Kidney (tissue), 14 donors: ENCODE results near the gene ABLIM2. TPM values are rescaled to one million over a fixed set of nuclear protein-coding genes. Genes with fewer than 3 reads are reported as not detected.

Experiments
- DNase-seq, 5 donors: peaks; one replicate each; pipeline ENCODE4 v3.0.0-alpha.2; 2013 to 2020
- FAIRE-seq: peaks from 2 replicates; lab custom pipeline; 2012; peaks lifted over from hg19 to GRCh38; lab: Jason Lieb, UNC
- H3K27ac ChIP-seq, 2 donors: one replicate each; pipeline ENCODE4 v1.7.0; 2013; ENCODE audit warnings: low read depth in 2 of 2, low read length in 2 of 2, inconsistent platforms in 1 of 2
- H3K27me3 ChIP-seq: one replicate; pipeline ENCODE4 v1.7.1; 2013; ENCODE audit warnings: low read length, inconsistent platforms; ENCODE audit not compliant: control insufficient read depth, insufficient read depth
- H3K36me3 ChIP-seq, 3 donors: one replicate each; pipeline versions ENCODE4 v1.7.0 to v1.7.1; 2013; ENCODE audit warnings: low read length in 3 of 3, control low read depth in 1 of 3, inconsistent platforms in 1 of 3; ENCODE audit not compliant: insufficient read depth in 3 of 3, control insufficient read depth in 2 of 3
- H3K4me1 ChIP-seq, 3 donors: one replicate each; pipeline versions ENCODE4 v1.7.0 to v1.7.1; 2013; ENCODE audit warnings: low read length in 3 of 3, inconsistent platforms in 1 of 3, low read depth in 1 of 3; ENCODE audit not compliant: control insufficient read depth in 2 of 3, insufficient read depth in 2 of 3
- H3K4me3 ChIP-seq, 3 donors: one replicate each; pipeline versions ENCODE4 v1.7.0 to v1.8.1; 2013; ENCODE audit warnings: low read length in 3 of 3, control low read depth in 1 of 3, inconsistent platforms in 1 of 3
- H3K9ac ChIP-seq, 3 donors: one replicate each; pipeline versions ENCODE4 v1.7.0 to v1.7.1; 2013; ENCODE audit warnings: low read length in 3 of 3, control low read depth in 1 of 3, inconsistent platforms in 1 of 3
- H3K9me3 ChIP-seq, 3 donors: one replicate each; pipeline versions ENCODE4 v1.7.0 to v1.7.1; 2013; ENCODE audit warnings: low read length in 3 of 3, control low read depth in 1 of 3, inconsistent platforms in 1 of 3; ENCODE audit not compliant: control insufficient read depth in 2 of 3, insufficient read depth in 1 of 3
- intact Hi-C: fragments of 100-400 bp; cut with DNase I; formaldehyde crosslinking; loops from one replicate; pipeline ENCODE4 v1.11.1; 2022
- polyA plus RNA-seq: library from polyadenylated mRNA; stranded (reverse); fragments of 350-450 nt; fragmentation: Illumina TruSeq; extraction: RNeasy Lipid Tissue Mini Kit (QIAGEN cat#74804); gene quantifications from one replicate; pipeline ENCODE4 v1.2.3, GENCODE V29; 2014; ENCODE audit warnings: low read depth, low replicate concordance; ENCODE audit not compliant: insufficient read depth
- total RNA-seq: library from RNA; stranded (reverse); fragmentation: NEBNext Ultra II Directional; extraction: Animal tissue kit (Norgen Biotek cat#: 25700); gene quantifications from one replicate; pipeline ENCODE4 v1.2.1, GENCODE V29; 2021
- TF ChIP-seq, protein P1 (sequence below): IDR thresholded peaks from 3 replicates; pipeline ENCODE4 v1.5.1; 2012; ENCODE audit warnings: mild to moderate bottlenecking, moderate library complexity, borderline replicate concordance; ENCODE audit not compliant: insufficient read depth; ENCODE audit errors: extremely low read depth
- donor health status: control.
- donor health status: control.
- donor health status: control.
- donor health status: control.
- donor health status: control.
- donor health status: DM: yes; HTN: yes; CAD: no.
- donor health status: Normal renal cell carcinoma (clear cell type).

Gene ABLIM2
- total and polyA plus RNA-seq, 2 donors from 2014 or later = 9.5 to 23.3 TPM

DNA sequence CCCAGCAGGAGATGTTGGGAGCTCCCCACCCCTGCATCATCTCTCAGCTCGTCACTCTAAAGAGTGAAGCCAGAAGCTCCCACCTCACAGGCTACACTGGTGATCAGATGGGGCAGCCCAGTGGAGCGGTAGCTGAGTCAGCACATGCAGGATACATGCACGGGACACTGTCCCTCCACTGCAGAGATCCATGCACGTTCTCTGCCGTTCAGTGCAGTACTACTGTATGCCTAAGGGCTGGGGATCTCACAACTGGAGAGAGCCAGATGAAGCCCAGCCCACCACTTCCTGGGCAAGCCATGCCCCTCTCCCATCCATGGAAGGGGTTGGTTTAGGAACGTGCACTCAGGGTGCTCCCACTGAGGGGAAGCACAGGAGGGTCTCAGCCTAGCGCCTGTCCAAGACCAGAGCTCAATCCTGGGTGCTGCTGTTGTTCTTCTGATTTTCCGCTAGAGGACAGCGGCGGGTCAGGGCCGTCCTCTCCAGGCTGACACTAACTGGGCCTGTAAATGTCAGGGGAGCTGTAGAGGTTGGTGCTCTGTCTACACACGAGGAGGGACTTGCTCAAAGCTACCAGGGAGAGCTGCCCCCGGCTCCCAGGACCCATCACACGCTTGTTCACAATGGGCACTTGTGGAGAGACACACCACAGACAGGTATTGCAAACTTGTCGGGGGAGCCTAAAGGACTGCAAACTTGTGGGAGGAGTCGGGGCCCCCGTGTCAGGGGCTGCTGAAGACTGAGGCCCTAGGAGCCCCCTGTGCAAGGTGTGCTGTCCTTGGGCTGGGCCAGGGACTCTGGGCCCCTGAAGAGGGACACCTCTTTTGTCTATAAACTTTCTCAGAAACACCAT lies 18.2 kb upstream of the ABLIM2 start:
- Histone ChIP-seq H3K9me3 (no peaks in the 10 kb centered on the region), H3K9ac (no peak overlapping the region), H3K36me3 (no peaks in the 10 kb centered on the region), H3K27me3 (no peaks in the 10 kb centered on the region), H3K4me3 (no peak overlapping the region), H3K27ac (no peak overlapping the region), H3K4me1 (peaks cover 0 to 7% (median 0%) of the 10 kb centered on the region in 3 donors)
- DNase-seq = peak in 4 of 5 donors; percentile 64 to 82 (median 78)
- TF ChIP-seq, protein P1, sequence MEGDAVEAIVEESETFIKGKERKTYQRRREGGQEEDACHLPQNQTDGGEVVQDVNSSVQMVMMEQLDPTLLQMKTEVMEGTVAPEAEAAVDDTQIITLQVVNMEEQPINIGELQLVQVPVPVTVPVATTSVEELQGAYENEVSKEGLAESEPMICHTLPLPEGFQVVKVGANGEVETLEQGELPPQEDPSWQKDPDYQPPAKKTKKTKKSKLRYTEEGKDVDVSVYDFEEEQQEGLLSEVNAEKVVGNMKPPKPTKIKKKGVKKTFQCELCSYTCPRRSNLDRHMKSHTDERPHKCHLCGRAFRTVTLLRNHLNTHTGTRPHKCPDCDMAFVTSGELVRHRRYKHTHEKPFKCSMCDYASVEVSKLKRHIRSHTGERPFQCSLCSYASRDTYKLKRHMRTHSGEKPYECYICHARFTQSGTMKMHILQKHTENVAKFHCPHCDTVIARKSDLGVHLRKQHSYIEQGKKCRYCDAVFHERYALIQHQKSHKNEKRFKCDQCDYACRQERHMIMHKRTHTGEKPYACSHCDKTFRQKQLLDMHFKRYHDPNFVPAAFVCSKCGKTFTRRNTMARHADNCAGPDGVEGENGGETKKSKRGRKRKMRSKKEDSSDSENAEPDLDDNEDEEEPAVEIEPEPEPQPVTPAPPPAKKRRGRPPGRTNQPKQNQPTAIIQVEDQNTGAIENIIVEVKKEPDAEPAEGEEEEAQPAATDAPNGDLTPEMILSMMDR = peak; percentile 89
- intact Hi-C loops = no loop called here
- FAIRE-seq = no peak

DNA sequence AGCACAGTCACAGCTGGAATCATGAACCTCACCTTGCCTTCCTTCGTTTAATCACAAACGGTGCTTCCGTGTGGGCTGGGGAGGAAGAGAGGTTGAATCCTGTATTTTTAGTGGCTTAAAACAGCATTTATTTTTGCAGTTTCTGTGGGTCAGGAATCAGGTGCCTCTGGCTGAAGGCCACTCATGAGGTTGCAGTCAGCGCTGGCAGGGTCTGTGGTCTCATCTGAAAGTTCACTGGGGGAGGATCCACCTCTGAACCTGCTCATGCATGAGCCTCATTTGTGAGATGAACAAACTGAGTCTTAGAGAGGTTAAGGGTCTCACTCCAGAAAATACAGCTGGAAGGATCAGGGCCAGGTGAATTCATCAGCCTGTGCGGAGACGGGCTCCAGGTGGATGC lies 17.1 kb upstream of the ABLIM2 start:
- H3K27me3 ChIP-seq = no peaks in the 10 kb centered on the region
- H3K4me3 ChIP-seq = no peak overlapping the region
- H3K4me1 ChIP-seq = peaks cover 0 to 3% (median 0%) of the 10 kb centered on the region in 3 donors
- no peak for DNase-seq
- H3K9me3 ChIP-seq = no peaks in the 10 kb centered on the region
- TF ChIP-seq, protein P1 = no peak
- no peak overlapping the region for H3K27ac ChIP-seq
- H3K36me3 ChIP-seq = no peaks in the 10 kb centered on the region
- H3K9ac ChIP-seq = no peak overlapping the region
- FAIRE-seq = no peak
- intact Hi-C loops = no loop called here

DNA sequence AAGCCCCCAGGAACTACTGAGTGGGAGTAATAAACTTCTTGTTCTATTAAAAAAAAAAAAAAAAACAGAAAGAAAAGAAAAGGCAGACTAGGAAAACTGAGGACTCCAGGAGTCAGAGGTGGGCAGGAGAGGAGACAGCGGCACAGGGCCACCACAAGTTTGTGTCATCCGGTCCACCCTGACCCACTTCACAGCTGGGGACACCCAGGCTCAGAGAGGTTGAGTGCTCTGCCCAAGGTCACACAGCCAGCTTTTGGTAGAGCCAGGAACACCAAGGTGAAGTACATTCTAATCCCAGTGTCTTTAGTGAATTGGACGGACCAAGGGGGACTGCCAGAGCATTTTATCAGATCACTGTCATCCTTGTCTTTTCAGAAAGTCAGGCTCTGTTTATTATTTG lies 16.4 kb upstream of the ABLIM2 start:
- Histone ChIP-seq H3K4me1 (no peaks in the 10 kb centered on the region), H3K4me3 (no peak overlapping the region), H3K27me3 (no peaks in the 10 kb centered on the region), H3K36me3 (no peaks in the 10 kb centered on the region), H3K9me3 (no peaks in the 10 kb centered on the region), H3K27ac (no peak overlapping the region), H3K9ac (no peak overlapping the region)
- DNase-seq (no peak), FAIRE-seq (no peak)
- TF ChIP-seq, protein P1 = no peak
- intact Hi-C loops = no loop called here
